ENCODE data around the gene PSME3IP1.

DNA sequence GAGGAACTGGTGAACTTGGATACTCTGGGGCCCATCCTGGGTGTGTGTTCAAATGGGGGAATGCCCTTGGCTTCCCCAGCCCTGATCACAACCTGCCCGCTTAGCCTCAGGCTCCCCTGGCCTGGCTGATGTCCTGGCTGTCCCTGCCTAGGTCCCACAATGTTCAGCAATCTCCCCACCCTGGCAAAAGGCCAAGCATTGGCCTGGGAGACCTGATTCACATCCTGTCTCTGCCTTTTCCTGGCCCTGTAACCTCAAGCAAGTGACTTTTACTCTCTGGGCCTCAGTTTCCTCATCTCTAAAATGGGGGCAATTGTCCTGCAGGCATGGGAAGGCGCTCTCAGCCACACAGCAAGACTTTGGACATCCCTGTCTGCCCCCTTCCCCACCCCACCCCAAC, 79.1 kb downstream of the PSME3IP1 start:
- TF ChIP-seq, protein P1, sequence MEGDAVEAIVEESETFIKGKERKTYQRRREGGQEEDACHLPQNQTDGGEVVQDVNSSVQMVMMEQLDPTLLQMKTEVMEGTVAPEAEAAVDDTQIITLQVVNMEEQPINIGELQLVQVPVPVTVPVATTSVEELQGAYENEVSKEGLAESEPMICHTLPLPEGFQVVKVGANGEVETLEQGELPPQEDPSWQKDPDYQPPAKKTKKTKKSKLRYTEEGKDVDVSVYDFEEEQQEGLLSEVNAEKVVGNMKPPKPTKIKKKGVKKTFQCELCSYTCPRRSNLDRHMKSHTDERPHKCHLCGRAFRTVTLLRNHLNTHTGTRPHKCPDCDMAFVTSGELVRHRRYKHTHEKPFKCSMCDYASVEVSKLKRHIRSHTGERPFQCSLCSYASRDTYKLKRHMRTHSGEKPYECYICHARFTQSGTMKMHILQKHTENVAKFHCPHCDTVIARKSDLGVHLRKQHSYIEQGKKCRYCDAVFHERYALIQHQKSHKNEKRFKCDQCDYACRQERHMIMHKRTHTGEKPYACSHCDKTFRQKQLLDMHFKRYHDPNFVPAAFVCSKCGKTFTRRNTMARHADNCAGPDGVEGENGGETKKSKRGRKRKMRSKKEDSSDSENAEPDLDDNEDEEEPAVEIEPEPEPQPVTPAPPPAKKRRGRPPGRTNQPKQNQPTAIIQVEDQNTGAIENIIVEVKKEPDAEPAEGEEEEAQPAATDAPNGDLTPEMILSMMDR (conservative IDR thresholded peaks at IDR 0.05; ENCODE audit: low read depth, low read length) = no peak
- TF ChIP-seq EZH2 (IDR thresholded peaks at IDR 0.05; ENCODE audit: low read length, unreplicated experiment) (no peak), EZH2phosphoT487 (IDR thresholded peaks at IDR 0.05; ENCODE audit: borderline replicate concordance, low read length) (no peak)

Data from PC-3 (cell line).